GM19240 (cell line): Measurements from ENCODE around the gene ASB10.

Source experiments
- DNase-seq: peaks from one replicate; pipeline ENCODE4 v3.0.0; 2011; ENCODE audit warnings: low spot score; ENCODE audit not compliant: insufficient read length

ASB10 gene

GRCh38 chr7:151135866-151136843 lies 50.9 kb downstream of the ASB10 start:
- DNase-seq: no peak

GRCh38 chr7:151135525-151135845 lies 51.6 kb downstream of the ASB10 start:
- DNase-seq: no peak

GRCh38 chr7:151134743-151135524 lies 52.1 kb downstream of the ASB10 start:
- DNase-seq: no peak

- no peak for DNase-seq
These were observed 52.9 kb downstream of the ASB10 start for GRCh38 chr7:151133986-151134742.

GRCh38 chr7:151133266-151133985 lies 53.6 kb downstream of the ASB10 start:
- no peak for DNase-seq

GRCh38 chr7:151132461-151133205 lies 54.4 kb downstream of the ASB10 start:
- DNase-seq: no peak

- no peak for DNase-seq
These were observed 55.3 kb downstream of the ASB10 start for GRCh38 chr7:151131592-151132293.

GRCh38 chr7:151131224-151131591 lies 55.8 kb downstream of the ASB10 start:
- DNase-seq: no peak

- DNase-seq: no peak
These were observed 56.3 kb downstream of the ASB10 start for GRCh38 chr7:151130741-151131157.

- DNase-seq: no peak
These were observed 57.0 kb downstream of the ASB10 start for GRCh38 chr7:151129960-151130591.

- DNase-seq: no peak
These were observed 57.7 kb downstream of the ASB10 start for GRCh38 chr7:151129117-151129959.

- no peak for DNase-seq
These were observed 58.3 kb downstream of the ASB10 start for GRCh38 chr7:151128716-151129115.

GRCh38 chr7:151128144-151128543 lies 58.9 kb downstream of the ASB10 start:
- DNase-seq: no peak

GRCh38 chr7:151126491-151127137 lies 60.4 kb downstream of the ASB10 start:
- no peak for DNase-seq

GRCh38 chr7:151125846-151126481 lies 61.1 kb downstream of the ASB10 start:
- no peak for DNase-seq
